Measurements from ENCODE around the gene AGAP1.

DNA sequence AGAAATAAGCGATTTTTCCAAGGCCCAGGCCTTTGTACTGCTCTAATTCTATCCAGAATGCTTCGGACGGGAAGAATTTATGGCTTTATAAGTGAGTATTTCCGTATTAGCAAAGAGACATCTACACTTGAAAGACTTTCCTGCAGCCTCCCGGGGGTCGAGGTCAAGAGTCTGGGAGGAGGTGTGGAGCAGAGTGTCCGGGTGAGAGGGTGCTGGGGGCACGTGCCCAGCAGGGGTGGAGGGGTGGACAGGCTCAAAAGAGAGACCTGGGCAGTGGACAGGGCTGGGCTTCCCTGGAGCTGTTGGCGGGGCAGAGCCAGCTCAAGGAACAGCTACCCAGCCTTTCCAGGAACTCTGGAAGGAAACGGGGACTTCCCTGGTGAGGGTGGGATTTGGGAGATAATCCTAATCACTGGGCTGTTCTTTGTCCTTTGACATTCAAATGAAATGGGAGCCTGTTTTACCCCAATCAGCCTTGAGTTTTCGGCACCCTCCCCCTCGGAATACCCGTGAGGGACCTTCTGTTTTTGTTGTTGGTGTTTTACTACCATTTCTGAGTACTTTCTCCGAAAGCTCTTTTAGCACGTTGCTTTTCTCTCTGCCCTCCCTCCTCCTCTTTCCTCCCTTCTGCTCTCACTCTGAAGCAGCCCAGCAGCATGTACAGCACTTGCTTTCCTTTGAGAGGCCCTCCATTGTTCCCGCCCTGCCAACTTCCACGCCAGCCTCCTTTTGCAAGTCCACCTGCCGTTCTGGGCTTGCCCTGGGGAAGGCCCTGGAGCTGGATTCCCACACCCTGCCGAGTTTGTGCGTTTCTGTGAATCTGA is 164.7 kb downstream of the AGAP1 start:
- TF ChIP-seq POLR2AphosphoS5 (IDR thresholded peaks at IDR 0.05; ENCODE audit: low read depth, low read length) (no peak), TAF1 (IDR thresholded peaks at IDR 0.05; ENCODE audit: borderline replicate concordance, insufficient read depth, low read length) (no peak)
- TF ChIP-seq, protein P1, sequence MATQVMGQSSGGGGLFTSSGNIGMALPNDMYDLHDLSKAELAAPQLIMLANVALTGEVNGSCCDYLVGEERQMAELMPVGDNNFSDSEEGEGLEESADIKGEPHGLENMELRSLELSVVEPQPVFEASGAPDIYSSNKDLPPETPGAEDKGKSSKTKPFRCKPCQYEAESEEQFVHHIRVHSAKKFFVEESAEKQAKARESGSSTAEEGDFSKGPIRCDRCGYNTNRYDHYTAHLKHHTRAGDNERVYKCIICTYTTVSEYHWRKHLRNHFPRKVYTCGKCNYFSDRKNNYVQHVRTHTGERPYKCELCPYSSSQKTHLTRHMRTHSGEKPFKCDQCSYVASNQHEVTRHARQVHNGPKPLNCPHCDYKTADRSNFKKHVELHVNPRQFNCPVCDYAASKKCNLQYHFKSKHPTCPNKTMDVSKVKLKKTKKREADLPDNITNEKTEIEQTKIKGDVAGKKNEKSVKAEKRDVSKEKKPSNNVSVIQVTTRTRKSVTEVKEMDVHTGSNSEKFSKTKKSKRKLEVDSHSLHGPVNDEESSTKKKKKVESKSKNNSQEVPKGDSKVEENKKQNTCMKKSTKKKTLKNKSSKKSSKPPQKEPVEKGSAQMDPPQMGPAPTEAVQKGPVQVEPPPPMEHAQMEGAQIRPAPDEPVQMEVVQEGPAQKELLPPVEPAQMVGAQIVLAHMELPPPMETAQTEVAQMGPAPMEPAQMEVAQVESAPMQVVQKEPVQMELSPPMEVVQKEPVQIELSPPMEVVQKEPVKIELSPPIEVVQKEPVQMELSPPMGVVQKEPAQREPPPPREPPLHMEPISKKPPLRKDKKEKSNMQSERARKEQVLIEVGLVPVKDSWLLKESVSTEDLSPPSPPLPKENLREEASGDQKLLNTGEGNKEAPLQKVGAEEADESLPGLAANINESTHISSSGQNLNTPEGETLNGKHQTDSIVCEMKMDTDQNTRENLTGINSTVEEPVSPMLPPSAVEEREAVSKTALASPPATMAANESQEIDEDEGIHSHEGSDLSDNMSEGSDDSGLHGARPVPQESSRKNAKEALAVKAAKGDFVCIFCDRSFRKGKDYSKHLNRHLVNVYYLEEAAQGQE (IDR thresholded peaks at IDR 0.05; ENCODE audit: insufficient read depth in 1 of 2, low read depth in 2 of 2, low read length in 2 of 2), result no peak
